OCI-LY3 (cell line): ENCODE results near the gene PRKAR1A.

Experiments used
- EZH2phosphoT487 ChIP-seq: fragments of 200-600 bp; shearing (Covaris generic); IDR thresholded peaks from 2 replicates; pipeline ENCODE4 v1.6.1; 2018; ENCODE audit warnings: antibody characterized with exemption, mixed run types, low read depth
- TF ChIP-seq, protein P1 (sequence below): fragments of 200-600, 300-600 bp; sonication (generic); IDR thresholded peaks from 2 replicates; pipeline ENCODE4 v1.5.1; 2014; ENCODE audit warnings: antibody characterized with exemption, low read length, low read depth

DNA sequence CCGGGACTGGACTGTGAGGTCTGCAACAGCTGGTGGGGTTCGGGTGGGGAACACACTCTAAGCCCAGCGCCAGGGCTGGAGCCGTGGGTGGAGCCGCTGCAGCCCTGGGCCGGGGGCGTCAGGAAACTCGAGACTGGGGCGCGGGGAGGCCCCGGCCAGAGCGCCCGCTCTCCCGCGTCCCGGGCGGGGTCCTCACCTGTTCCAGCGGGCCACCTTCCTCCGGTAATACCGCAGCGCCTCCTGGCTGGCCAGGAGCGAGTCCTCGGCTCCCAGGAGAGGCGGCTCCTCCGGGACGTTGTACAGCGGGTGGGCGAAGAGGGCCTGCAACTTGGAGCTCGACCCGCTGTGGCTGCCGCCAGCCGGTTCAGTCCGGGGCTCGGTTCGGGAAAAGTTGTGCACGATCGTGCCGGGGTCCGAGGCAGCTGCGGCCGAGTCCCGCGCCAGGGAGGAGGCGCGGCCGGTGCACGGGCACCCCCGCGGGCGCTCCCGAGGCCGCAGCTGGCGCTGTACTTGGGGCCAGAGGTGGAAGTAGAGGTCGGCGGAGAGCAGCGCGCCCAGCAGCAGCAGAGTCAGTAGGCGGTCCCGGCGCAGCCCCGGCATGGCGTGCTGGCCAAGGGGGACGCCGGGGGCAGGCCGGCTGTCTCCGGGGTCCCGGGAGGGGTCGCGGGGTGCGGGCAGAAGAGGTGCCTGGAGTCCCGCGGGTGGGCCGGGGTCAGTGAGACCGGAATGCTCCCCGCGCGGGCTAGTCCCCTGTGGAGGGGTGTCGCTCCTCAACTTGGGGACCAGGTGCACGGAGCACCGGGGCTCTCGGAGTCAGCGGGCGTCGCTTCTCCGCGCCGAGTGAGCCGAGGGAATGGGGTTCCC, 88.1 kb downstream of the PRKAR1A start:
- TF ChIP-seq, protein P1, sequence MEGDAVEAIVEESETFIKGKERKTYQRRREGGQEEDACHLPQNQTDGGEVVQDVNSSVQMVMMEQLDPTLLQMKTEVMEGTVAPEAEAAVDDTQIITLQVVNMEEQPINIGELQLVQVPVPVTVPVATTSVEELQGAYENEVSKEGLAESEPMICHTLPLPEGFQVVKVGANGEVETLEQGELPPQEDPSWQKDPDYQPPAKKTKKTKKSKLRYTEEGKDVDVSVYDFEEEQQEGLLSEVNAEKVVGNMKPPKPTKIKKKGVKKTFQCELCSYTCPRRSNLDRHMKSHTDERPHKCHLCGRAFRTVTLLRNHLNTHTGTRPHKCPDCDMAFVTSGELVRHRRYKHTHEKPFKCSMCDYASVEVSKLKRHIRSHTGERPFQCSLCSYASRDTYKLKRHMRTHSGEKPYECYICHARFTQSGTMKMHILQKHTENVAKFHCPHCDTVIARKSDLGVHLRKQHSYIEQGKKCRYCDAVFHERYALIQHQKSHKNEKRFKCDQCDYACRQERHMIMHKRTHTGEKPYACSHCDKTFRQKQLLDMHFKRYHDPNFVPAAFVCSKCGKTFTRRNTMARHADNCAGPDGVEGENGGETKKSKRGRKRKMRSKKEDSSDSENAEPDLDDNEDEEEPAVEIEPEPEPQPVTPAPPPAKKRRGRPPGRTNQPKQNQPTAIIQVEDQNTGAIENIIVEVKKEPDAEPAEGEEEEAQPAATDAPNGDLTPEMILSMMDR, result no peak
- TF ChIP-seq EZH2phosphoT487, result no peak
